ENCODE results near the gene ERFE.
"Not testable (repeated sequence)": the region's sequence is repeated elsewhere in the genome, so short reads cannot be mapped to it uniquely, and the experiment has no call there.

ERFE gene, protein sequence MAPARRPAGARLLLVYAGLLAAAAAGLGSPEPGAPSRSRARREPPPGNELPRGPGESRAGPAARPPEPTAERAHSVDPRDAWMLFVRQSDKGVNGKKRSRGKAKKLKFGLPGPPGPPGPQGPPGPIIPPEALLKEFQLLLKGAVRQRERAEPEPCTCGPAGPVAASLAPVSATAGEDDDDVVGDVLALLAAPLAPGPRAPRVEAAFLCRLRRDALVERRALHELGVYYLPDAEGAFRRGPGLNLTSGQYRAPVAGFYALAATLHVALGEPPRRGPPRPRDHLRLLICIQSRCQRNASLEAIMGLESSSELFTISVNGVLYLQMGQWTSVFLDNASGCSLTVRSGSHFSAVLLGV

DNA sequence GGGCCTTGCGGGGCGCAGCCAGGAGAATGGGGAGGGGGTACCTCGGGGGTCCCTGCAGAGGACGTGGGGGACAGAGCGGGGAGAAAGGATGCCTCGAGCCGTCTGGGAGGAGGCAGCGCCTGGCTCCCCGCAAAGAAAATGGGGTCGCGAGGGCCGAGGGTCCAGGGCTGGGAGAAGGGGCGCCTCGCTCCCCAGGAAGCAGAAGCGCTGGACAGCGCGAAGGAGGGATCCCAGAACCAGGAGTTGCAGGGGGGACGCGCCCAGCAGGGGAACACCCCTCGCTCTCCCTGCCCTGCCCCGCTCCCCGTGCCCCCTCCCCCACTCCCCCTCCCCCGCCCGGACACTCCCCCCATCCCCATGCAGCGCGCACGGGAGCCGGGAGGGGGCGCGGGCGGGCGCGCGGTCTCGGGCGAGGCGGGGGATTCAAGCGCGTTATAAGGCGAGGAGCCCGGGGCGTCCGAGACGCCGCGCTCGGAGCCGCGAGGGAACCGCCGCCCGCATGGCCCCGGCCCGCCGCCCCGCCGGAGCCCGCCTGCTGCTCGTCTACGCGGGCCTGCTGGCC is at the start of gene ERFE:
Gene ERFE, plus strand, starts transcription at position 462 of the 562 bp plus-strand sequence. Its CDS starts 38 bp downstream, at position 500.
- peak in 1 of 2 donors; percentile 12 for DNase-seq (ENCODE audit: low read depth in 2 of 2)

DNA sequence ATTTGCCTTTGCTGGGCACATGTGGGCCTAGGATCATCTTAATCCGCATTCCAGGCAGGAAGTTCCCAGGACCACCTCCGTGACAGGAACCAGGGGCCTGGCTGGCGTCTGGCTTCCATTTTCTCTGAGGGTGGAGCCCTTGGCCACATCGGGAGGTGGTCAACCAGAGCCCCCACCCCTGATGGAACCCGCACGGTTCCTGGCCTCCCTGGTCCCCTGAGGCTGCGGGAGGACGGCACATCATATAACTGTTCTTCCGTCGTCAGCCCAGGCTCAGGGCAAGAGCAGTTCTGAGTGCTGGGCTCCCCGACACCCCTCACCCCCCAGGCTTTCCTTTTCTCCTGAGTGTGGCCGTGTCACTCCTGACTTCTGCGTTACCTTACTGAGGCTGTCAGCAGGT is 45.2 kb upstream of the ERFE start:
- no peak for DNase-seq (ENCODE audit: low read depth in 2 of 2)

DNA sequence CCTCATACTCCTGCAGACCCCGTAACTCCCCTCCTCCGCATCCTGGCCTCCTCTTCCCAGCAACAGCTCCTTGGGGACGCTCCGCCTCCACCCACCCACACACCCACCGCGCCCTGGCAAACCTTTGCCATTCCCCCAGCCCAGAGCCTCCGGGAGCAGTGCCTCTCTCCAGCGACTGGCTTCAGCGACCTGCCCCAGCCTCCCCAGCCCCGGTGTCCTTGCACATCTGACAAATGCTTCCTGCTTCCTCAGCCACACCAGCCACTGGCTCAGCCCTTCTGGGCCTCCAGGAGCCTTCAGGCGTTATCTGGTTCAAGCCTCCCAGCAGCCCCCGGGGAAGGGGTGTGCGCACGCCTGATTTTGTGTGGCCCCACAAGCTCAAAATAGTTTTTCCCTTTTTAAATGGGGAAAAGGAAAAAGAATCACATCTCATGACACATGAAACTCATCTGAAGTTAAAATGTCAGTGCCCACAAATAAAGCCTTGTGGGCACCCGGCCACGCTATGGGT is 44.4 kb upstream of the ERFE start:
- DNase-seq (ENCODE audit: low read depth in 2 of 2) = no peak

DNA sequence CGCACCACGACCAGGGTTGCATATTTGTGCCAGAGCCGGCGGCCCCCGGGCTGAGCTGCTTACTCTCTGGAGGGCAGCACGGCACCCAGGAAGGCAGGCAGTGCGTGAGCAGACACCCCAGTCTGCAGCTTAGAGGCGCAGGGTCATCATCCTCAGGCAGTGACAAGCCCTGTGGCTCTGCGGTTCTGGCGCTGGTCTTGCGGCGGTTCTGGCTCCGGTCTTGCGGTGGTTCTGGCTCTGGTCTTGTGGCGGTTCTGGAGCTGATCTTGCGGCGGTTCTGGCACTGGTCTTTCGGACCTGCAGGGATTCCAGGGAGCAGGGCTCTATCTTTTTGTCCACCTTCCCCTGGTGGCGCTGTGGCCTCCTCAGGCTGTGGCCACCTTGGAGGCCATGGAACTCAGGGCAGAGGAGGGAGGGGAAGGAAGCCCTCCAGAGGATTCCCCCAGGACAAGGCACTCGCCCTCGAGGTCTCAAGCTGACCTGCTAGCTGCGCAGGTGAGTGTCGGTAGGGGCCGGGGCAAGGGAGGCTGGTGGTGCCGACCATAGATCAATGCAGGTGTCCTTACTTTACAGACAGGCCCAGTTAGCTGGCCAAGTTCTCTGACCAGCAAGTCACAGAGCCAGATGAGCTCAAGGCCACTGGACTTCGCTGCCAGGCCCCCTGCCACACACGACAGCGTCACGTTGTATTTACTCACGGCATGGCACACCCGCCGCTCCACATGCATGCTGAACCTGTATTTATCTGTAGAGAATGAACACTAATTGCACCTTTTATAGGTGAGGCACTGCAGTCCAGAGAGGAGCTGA is 43.7 kb upstream of the ERFE start:
- no peak for DNase-seq (ENCODE audit: low read depth in 2 of 2)

DNA sequence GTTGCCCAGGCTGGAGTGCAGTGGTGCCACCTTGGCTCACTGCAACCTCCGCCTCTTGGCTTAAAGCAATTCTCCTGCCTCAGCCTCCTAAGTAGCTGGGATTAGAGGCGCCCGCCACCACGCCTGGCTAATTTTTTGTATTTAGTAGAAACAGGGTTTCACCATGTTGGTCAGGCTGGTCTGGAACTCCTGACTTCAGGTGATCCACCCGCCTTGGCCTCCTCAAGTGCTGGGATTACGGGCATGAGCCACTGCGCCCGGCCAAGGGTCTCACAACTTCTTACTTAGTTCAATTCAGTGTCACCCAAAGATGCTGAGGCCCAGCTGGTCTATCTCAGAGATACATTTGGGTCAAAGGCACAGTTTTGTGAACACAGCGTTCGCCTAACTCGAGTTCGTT is 43.1 kb upstream of the ERFE start:
- not testable (repeated sequence) for DNase-seq (ENCODE audit: low read depth in 2 of 2)

DNA sequence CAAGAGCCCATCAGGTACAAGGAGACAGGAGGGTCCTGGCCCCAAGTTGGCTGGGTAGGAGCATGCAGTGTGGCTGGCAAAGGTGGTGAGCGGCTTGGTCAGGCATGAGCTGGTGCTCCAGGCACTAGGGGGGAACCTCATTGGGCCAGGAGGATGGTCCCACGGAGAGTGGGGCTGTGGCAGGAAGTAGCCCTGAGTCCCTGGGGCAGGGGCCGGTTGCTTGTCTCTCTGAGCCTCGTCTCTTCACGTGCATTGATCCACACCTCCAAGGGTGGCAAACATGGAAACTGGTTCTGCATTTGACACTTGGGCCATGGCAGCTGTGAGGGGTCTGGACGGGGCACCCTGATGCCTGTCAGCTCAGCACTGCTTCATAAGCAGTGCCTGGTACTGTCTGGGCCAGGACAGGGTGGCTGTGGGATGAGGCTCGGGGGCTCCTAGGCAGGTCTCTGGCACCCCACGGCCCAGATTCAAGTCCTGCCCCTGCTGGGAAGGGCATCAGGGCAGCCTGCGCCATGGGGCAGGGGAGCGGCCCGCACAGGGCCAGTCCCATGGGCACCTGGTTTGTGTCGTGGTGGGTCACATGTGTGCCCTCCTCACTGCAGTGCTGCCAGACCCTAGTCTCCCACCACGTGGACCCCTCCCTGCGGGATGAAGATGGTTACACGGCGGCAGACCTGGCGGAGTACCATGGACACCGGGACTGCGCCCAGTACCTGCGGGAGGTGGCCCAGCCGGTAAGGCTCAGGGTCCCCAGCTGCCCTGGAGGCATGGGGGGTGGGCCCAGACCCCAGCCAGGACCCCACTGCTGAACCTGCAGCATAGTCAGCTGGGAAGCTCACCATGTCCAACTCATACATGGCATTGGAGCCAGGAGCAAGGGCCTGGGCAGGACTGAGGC is 42.2 kb upstream of the ERFE start:
- no peak for DNase-seq (ENCODE audit: low read depth in 2 of 2)

DNA sequence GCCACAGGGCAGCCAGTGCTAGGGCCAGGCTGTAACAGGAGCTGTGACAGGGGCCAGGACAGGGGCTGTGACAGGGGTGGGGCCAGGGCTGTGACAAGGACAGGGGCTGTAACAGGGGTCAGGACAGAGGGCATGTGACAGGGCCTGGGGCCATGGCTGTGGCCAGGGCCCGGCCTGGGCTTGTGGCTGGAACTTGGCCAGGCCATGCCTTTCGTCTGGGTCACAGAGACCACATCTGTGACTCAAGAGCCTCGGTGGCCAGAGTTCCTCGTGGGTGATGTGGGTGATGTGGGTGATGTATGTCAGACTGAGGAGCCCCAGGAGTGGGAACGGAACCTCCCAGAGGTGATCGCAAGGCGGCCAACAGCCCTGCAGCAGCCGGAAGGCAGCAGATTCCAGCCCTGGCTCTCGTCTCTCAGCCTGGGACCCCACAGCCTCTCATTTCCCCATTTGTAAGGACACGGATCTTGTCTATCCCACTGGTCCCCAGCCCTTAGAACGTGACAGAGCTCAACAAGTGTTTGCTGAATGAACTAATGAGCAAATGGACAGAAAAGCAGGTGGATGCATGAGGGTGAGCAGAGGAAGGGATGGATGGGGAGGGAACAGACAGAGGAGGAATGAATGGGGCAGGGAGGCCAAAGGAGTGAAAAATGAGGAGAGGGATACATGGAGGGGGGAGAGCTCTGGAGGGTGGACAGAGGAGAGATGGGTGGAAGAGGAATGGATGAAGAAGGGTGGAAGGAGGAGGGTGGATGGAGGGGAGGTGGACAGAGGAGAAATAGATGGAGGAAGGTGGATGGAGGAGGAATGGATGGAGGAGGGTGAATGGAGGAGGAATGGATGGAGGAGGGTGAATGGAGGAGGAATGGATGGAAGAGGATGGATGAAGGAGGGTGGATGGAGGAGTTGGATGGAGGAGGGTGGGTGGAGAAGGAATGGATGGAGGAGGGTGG is 41.3 kb upstream of the ERFE start:
- DNase-seq (ENCODE audit: low read depth in 2 of 2) = no peak

DNA sequence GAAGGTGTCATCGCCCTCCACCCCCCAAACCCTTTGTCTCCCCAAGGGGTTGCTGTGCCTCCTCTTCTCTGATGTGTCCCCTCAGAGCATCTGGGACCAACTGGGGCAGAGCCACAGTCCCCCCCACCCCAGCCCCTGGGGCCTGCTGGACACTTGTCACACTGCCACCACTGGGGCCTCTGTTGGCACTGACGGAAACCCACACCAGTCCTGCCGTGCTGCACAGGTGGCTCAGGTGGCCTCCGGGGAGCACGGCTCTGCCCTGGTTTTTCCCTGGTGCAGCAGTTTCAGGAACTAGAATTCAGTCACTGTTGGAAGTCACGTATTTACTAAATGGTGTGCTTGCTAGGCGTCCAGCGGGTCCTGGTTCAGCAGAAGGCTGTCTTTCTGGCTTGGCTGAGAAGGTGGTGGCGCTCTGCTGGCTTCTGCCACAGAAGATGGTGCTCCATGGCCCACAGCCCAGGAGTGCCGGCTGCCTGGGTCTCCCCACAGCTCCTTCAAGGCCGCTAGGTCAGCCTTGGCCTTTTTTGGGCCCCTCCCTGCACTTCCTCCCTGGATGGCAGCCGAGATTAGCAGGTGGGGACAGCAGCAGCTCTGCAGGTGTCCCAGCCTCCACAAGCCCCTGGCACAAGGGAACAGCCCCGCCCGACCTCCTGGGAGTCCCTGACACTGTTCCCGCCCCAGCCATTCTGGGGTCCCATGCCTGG is 38.9 kb upstream of the ERFE start:
- no peak for DNase-seq (ENCODE audit: low read depth in 2 of 2)

DNA sequence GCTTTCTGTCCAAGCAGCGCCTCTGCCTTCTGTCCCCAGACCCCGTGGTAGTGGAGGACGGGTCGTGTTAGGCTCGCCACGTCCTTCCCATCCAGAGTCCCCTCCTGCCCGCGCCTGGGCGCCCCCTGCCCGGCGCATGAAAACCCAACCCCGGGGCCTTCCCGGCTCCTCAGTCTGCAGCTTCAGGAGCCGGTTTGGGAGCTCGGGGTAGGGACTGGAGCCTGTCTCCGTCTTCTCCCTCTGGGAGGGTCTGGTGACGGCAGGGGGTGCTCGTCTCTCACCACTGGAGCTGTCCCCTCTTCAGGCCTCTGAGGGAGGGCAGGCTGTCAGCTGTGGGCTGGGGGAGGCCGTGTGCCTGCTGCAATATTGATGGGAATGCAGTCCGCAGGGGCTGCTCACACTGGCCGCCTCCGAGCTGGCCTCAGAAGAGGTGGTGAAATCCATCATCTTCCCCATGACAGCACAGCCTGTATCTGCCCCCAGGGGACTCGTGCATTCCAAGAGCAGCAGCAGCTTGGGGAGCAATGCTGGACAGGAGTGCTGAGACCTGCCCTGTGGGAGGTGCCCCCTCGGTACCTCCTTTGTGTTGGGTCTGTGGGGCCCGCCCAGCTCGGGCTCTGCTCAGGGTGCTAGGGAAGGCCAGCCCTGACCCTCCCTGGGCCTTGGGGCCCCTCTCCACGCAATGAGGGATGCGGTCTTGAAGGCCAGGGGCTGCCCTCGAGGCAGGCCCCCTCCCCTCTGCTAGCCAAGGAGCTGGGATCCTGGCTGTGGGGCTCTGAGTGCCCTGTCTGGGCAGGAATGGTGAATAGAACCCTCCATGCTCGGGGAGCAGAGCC is 38.1 kb upstream of the ERFE start:
- no peak for DNase-seq (ENCODE audit: low read depth in 2 of 2)

DNA sequence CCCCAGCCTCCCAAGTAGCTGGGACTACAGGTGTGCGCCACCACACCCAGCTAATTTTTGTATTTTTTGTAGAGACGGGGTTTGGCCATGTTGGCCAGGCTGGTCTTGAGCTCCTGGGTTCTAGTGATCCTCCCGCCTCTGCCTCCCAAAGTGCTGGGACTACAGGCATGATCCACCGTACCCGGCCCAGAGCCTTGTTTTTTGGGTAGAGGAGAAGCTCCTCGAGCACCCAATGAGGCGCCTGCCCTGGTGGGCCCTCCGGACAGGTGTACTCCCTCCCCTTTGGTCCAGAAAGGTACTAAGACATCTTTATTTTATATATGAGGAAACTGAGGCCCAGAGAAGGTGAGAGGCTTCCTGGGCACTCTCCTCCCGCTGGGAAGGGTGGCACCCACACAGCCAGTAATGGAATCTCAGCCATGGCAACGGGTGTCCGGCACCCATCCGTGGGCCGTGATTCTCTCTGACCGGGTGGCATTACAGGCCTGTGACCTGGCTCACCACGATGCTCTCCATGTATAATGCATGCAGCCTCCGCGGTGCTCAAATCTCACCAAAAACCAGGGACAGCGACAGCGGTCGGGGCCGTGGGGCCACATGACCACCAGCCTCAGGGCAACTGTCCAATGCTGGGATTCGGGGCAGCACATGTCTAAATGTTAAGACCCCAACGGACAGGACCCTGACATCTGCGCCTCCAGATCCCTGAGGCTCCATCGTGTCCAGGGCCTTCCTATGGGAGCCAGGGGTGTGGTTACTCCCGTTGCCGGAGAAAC is 37.1 kb upstream of the ERFE start:
- no peak for DNase-seq (ENCODE audit: low read depth in 2 of 2)

DNA sequence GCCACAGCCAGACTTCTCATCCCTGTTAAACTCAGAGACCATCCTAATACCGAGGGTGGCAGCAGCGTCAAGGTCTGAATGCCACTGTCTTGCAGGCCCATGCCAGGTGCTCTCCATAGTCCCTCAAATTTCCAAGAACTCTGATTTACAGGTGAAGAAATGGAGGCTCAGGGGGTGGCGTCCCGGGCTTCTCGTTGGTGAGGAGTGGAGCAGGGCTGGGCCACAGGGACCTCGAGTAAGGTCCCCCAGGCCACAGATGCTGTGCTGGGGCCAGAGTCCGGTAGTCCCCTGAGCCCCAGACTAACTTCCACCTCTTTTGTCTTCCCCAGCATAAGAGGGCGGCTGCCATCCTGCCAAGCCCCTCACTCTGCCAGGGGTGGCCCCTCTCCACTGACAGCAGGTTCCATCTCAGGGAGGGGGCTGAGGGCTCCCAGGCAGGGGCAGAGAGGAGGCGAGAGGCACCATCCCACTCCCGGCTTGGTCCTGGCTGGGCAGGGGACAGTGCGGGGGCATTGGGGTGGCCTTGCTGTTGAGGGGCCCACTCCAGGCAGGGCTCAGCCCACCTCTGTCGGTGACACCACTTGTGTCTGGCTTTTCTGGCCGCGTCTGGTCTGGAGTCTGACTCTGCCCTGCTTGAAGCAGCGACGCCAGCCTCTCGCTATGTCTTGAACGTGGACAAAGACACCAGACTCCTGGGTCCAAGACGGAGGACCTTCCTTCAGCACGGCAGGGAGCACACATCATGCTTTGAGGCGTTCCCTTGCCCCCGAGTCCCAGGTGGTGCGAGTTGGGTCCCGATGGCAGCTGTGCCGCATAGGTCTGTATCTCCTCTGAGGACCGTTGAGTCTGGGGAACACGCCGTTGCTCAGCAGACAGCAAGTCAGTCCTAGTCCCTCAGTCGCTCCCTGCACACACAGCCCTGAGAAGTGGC is 36.2 kb upstream of the ERFE start:
- no peak for DNase-seq (ENCODE audit: low read depth in 2 of 2)

DNA sequence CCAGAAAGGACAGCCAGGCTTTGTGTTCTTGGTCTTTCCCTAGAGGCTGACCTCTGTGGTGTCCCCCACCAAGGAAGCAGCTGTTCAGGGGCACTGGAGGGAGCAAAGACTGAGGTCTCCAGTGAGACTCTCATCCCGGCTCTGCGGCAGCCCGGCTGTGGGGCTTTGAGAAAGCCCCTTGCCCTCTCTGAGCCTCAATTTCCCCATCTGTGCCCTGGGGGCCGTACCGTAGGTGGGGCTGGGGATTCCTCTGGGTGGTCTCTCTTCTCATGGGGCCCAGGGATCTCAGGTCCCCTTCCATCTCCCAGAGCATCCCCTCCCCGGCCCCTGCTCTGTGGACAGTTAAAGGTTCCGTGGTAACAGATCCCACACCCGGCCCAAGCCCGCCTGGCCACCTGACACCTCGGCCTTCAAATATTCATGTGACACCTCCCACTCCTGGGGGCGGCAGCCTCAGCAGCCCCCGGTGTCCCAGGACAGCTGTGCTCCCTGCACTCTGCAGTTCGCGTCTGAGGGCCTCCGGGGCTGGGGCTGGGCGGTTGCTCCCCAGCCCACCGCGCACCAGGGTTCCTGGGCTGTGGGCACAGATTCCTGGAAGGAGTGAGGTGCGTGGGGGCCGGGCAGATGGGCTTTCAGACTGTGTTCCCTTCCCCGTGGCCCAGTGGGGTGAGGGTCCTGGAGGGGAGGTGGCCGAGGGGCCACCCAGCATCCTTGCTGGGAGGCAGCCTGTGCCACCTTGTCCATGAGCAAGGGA is 35.4 kb upstream of the ERFE start:
- no peak for DNase-seq (ENCODE audit: low read depth in 2 of 2)

DNA sequence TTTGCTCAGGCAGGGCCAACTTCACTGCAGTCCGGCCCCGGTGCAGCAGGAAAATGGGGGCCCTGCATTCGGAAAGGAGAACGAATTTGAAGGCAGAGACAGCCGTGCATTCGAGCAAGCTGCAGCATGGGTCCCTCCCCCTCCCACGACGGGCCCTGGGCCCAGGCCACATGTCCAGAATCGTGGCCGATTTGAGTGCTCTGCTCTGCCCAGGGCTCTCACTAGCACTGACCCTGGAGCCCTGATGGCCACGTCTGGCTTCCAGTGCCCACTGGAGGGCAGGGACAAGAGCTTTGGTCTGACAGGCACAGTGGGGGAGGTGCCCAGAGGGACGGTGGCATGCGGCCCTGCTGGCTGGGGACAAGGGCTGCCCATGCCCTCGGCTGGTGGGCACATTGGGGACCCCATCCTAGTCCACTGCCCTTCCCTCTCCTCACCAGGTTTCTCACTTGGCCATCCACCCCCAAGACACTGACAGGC is 34.7 kb upstream of the ERFE start:
- no peak for DNase-seq (ENCODE audit: low read depth in 2 of 2)

DNA sequence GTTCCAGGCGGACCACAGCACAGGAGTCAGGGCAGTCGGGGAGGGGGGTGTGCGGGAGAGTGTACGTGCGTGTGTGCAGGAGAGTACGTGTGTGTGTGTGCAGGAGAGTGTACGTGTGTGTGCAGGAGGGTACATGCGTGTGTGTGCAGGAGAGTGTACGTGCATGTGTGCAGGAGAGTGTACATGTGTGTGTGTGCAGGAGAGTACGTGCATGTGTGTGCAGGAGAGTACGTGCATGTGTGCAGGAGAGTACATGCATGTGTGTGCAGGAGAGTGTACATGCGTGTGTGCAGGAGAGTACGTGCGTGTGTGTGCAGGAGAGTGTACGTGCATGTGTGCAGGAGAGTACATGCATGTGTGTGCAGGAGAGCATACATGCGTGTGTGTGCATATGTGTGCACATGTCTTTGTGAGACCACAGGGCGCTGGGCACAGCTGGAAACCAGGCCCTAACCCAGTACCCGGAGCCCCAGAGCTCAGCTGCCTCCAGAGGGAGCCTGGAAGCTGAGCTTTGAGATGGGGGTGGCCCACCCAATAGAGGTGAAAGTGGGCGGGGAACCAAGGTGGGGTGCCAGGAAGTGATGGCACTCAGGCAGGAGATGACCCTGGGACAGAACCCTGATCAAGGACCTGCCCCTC is 34.2 kb upstream of the ERFE start:
- no peak for DNase-seq (ENCODE audit: low read depth in 2 of 2)

DNA sequence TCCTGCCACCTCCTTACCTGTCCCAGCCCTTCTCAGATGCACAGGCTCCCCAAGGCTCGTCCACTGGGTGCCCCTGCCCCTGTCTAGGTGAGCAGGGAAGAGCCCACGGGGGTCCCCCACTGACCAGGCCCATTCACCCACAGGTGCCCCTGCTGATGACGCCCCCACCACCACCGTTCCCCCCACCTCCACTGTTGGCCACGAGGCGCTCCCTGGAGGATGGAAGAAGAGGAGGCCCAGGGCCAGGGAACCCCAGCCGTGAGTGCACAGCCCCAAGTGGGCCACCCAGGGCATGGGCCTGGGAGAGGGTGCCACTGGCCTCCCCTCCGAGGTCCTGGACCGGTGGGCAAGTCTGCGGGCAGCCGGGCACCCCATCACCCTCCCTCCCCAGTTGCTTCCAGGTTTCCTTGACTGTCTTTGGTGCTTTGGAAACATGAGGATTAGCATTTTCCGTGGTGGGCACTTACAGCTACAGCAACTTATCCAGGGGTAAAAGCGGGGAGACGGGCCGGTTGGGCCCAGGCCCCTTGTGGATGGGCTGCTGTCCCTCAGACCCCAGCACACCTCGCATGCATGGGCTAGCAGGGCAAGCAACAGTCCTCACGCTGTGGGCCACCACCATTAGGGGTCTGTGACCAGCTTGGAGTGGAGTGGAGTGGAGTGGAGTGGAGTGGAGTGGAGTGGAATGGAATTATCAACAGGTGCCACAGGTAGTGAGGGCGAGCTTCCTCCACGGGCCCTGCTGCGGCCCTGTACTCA is 33.5 kb upstream of the ERFE start:
- DNase-seq (ENCODE audit: low read depth in 2 of 2) = no peak

Measured in stimulated activated CD8-positive, alpha-beta memory T cell treated with anti-CD3 and anti-CD28 coated beads, Interleukin-15, amount 100 ng/mL, for 4 hours (primary cell).